Measurements from ENCODE around the gene RBBP9. TPM values are rescaled to one million over a fixed set of nuclear protein-coding genes. Genes with fewer than 3 reads are reported as not detected.
A peak's percentile ranks its signal among the peaks of the same experiment; 100 is the strongest.

The RBBP9 gene
- total RNA-seq, 1 donor from 2014 or later = 23.6 TPM

- DNase-seq (ENCODE audit: low read depth, low spot score) = no peak
- H3K9me3 Mint-ChIP-seq = no peaks in the 10 kb centered on the region
- peaks cover 2% of the 10 kb centered on the region for H3K4me1 Mint-ChIP-seq
- H3K4me3 Mint-ChIP-seq = no peak overlapping the region
- no peak overlapping the region for H3K27ac Mint-ChIP-seq (ENCODE audit: unreplicated experiment)
- peaks cover 13% of the 10 kb centered on the region for H3K36me3 Mint-ChIP-seq (ENCODE audit: low read depth)
- TF ChIP-seq CTCF (conservative IDR thresholded peaks at IDR 0.05) = no peak
- H3K27me3 Mint-ChIP-seq (ENCODE audit: low read depth) = no peaks in the 10 kb centered on the region
Observed at GRCh38 chr20:18514127-18514526, 17.1 kb upstream of the RBBP9 start.

DNA sequence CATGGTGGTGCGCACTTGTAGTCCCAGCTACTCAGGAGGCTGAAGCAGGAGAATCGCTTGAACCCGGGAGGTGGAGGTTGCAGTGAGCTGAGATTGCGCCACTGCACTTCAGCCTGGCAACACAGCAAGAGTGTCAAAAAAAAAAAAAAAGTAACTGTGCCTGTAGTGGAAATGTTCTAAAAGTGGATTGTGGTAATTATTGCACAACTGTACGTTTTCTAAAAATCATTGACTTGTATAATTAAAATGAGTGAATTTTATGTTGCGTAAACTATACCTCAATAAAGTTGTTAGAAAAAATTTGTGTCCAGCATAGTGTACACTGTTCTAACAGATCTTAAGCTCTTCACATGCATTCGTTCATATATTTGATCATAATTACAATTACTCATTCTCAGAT is 16.2 kb upstream of the RBBP9 start:
- Mint-ChIP-seq H3K27me3 (ENCODE audit: low read depth) (no peaks in the 10 kb centered on the region), H3K9me3 (no peaks in the 10 kb centered on the region), H3K27ac (ENCODE audit: unreplicated experiment) (no peak overlapping the region), H3K4me3 (peak overlapping the region; percentile 66), H3K36me3 (ENCODE audit: low read depth) (peaks cover 13% of the 10 kb centered on the region), H3K4me1 (peaks cover 11% of the 10 kb centered on the region)
- DNase-seq (ENCODE audit: low read depth, low spot score) = no peak
- TF ChIP-seq CTCF (conservative IDR thresholded peaks at IDR 0.05) = no peak

- no peak overlapping the region for H3K27ac Mint-ChIP-seq (ENCODE audit: unreplicated experiment)
- H3K4me1 Mint-ChIP-seq = peaks cover 26% of the 10 kb centered on the region
- H3K4me3 Mint-ChIP-seq = no peak overlapping the region
- DNase-seq (ENCODE audit: low read depth, low spot score) = no peak
- no peaks in the 10 kb centered on the region for H3K27me3 Mint-ChIP-seq (ENCODE audit: low read depth)
- peaks cover 13% of the 10 kb centered on the region for H3K36me3 Mint-ChIP-seq (ENCODE audit: low read depth)
- TF ChIP-seq CTCF (conservative IDR thresholded peaks at IDR 0.05) = no peak
- H3K9me3 Mint-ChIP-seq = no peaks in the 10 kb centered on the region
Observed at GRCh38 chr20:18511571-18511970, 14.5 kb upstream of the RBBP9 start.

DNA sequence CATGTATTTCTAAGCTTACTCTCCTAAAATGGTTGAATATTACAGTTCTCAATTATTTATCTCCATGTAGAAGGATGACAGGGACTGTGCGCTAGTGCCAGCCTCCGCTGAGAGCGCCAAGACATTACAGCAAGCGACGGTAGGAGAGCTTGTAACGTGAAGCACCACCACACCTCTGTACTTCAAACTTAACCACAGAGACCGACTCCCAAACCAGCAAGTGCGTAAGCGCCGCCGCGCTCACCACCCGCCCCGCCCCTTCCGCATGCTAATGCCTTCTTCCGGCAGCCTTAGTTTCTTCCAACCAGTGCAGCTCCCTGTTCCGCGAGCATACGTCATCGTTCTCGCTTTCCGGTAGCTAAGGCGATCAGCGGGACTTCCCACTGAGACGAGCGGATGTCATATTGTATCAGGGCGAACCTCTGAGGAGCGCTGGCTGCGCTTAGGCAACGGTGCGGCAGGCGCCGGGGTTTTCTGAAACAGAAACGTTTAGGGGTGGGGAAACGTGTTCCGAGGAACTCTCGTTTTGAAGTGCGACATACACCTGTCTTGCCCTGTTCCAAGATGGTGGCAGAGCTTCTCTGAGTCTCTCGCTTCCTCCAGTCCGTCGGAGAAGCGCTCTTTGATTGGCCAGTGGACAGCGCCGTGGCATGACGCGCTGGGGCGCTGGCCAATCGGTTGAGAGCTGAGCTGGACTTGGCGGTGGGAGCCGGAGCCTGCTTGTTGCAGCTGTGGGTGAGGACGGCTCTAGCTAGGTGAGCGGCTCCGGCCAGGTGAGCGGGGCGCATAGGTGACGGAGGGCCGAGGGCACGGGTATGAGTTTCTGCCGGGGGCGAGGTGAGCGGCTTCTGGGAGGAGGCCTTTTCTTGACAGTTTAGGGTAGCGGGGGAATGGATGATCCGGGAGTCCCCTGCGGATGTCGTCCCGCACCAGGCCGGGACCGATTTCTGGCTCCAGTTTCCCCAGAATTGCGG is 10.5 kb upstream of the RBBP9 start, which contains the start of gene SEC23B:
Gene SEC23B (plus strand): TSS at position 723 of the 974 bp plus-strand sequence. CDS start 2,896 bp downstream, outside the sequence.
- no peaks in the 10 kb centered on the region for H3K9me3 Mint-ChIP-seq
- TF ChIP-seq CTCF (conservative IDR thresholded peaks at IDR 0.05) = no peak
- H3K4me3 Mint-ChIP-seq = peak within 1 kb of the TSS; percentile 100
- peaks cover 6% of the 10 kb centered on the region for H3K36me3 Mint-ChIP-seq (ENCODE audit: low read depth)
- H3K4me1 Mint-ChIP-seq = peaks cover 26% of the 10 kb centered on the region
- peak within 1 kb of the TSS; percentile 100 for H3K27ac Mint-ChIP-seq (ENCODE audit: unreplicated experiment)
- peaks cover 7% of the 10 kb centered on the region for H3K27me3 Mint-ChIP-seq (ENCODE audit: low read depth)
- DNase-seq (ENCODE audit: low read depth, low spot score) = peak; percentile 84

- H3K36me3 Mint-ChIP-seq (ENCODE audit: low read depth) = peaks cover 6% of the 10 kb centered on the region
- H3K4me1 Mint-ChIP-seq = peaks cover 26% of the 10 kb centered on the region
- H3K27me3 Mint-ChIP-seq (ENCODE audit: low read depth) = peaks cover 10% of the 10 kb centered on the region
- TF ChIP-seq CTCF (conservative IDR thresholded peaks at IDR 0.05) = no peak
- H3K9me3 Mint-ChIP-seq = no peaks in the 10 kb centered on the region
- peak overlapping the region; percentile 48 for H3K27ac Mint-ChIP-seq (ENCODE audit: unreplicated experiment)
- H3K4me3 Mint-ChIP-seq = peak overlapping the region; percentile 100
- DNase-seq (ENCODE audit: low read depth, low spot score) = no peak
Observed at GRCh38 chr20:18506744-18507143, 9.7 kb upstream of the RBBP9 start.

Data from neural crest cell (in vitro differentiated cells).